GM21786 (cell line): ENCODE data around the gene DYNC2LI1.
A peak's percentile ranks its signal among the peaks of the same experiment; 100 is the strongest.

Experiments
- ATAC-seq: cut with Tn5 transposase; IDR thresholded peaks from one replicate; pipeline ENCODE4 v1.9.1; 2021; ENCODE audit not compliant: unreplicated experiment

The DYNC2LI1 gene

GRCh38 chr2:43762286-43762685 is 11.6 kb upstream of the DYNC2LI1 start:
- ATAC-seq: no peak

- no peak for ATAC-seq
Observed at GRCh38 chr2:43763091-43763490, 10.7 kb upstream of the DYNC2LI1 start.

GRCh38 chr2:43764086-43764705 is 9.6 kb upstream of the DYNC2LI1 start:
- no peak for ATAC-seq

GRCh38 chr2:43766006-43766405 is 7.8 kb upstream of the DYNC2LI1 start:
- ATAC-seq: no peak

- ATAC-seq: no peak
Observed at GRCh38 chr2:43774617-43775016, 778 bp downstream of the DYNC2LI1 start.

GRCh38 chr2:43776324-43776723 is 2.5 kb downstream of the DYNC2LI1 start:
- no peak for ATAC-seq

GRCh38 chr2:43777306-43777926 is 3.6 kb downstream of the DYNC2LI1 start:
- no peak for ATAC-seq

- ATAC-seq: no peak
Observed at GRCh38 chr2:43778233-43778632, 4.4 kb downstream of the DYNC2LI1 start.

GRCh38 chr2:43787895-43788294 is 14.1 kb downstream of the DYNC2LI1 start:
- no peak for ATAC-seq

- ATAC-seq: no peak
Observed at GRCh38 chr2:43788646-43789045, 14.8 kb downstream of the DYNC2LI1 start.

GRCh38 chr2:43790147-43790546 is 16.3 kb downstream of the DYNC2LI1 start:
- no peak for ATAC-seq

- no peak for ATAC-seq
Observed at GRCh38 chr2:43791035-43791765, 17.4 kb downstream of the DYNC2LI1 start.

GRCh38 chr2:43792653-43793052 is 18.8 kb downstream of the DYNC2LI1 start:
- peak; percentile 65 for ATAC-seq

GRCh38 chr2:43794956-43795355 is 21.1 kb downstream of the DYNC2LI1 start:
- ATAC-seq: no peak

- ATAC-seq: no peak
Observed at GRCh38 chr2:43796206-43796605, 22.4 kb downstream of the DYNC2LI1 start.

GRCh38 chr2:43798300-43798699 is 24.5 kb downstream of the DYNC2LI1 start:
- ATAC-seq: no peak

GRCh38 chr2:43800894-43801293 is 27.1 kb downstream of the DYNC2LI1 start:
- no peak for ATAC-seq

GRCh38 chr2:43802135-43802534 is 28.3 kb downstream of the DYNC2LI1 start:
- ATAC-seq: no peak

- ATAC-seq: no peak
Observed at GRCh38 chr2:43803113-43803512, 29.3 kb downstream of the DYNC2LI1 start.

- no peak for ATAC-seq
Observed at GRCh38 chr2:43806719-43807031, 32.8 kb downstream of the DYNC2LI1 start.

GRCh38 chr2:43810452-43810851 is 36.6 kb downstream of the DYNC2LI1 start:
- ATAC-seq: no peak

- no peak for ATAC-seq
Observed at GRCh38 chr2:43810888-43811287, 37.0 kb downstream of the DYNC2LI1 start.
